DMS114 treated with DMSO at 0.1 percent for 48 hours (cell line): ENCODE data around the gene FANCD2.
"Not testable (repeated sequence)": the region's sequence is repeated elsewhere in the genome, so short reads cannot be mapped to it uniquely, and the experiment has no call there.

Experiments
- DNase-seq: peaks from one replicate; lab custom pipeline; 2025; ENCODE audit not compliant: unreplicated experiment; lab: John Stamatoyannopoulos, UW

The FANCD2 gene

DNA sequence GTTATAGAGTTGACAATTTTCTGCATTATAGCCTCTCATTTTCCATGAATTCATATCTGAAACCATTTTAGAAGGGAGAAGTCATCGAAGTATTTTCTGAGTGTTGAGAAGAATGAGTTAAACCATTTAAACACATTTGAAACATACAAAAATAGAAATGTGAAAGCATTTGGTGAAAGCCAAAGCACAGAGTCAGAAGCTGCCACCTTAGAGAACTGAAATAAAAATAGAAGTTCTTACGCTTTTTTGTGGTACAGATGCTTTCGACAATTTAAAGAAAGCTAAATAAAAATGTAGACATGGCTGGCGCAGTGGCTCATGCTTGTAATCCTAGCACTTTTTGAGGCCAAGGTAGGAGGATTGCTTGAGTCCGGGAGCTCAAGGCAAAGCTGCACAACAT lies 72.8 kb downstream of the FANCD2 start:
- no peak for DNase-seq

DNA sequence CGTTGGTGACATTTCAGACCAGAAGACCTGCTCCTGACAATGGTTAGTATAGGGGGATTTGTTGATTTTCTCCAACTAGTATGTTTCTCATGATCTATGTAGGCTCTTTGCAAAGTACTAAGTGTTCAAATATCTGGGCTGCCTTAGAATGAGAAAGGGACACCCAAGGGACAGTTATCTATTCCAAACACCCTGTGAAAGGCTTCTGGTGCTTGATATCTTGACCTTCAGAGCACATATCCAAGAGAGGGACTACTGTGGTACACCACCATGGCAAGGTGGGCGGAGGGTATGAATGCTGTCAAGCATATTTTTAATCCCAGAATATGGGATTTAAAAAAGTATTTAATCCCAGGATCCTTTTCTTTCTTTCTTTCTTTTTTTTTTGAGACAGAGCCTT lies 80.7 kb downstream of the FANCD2 start:
- DNase-seq: no peak

DNA sequence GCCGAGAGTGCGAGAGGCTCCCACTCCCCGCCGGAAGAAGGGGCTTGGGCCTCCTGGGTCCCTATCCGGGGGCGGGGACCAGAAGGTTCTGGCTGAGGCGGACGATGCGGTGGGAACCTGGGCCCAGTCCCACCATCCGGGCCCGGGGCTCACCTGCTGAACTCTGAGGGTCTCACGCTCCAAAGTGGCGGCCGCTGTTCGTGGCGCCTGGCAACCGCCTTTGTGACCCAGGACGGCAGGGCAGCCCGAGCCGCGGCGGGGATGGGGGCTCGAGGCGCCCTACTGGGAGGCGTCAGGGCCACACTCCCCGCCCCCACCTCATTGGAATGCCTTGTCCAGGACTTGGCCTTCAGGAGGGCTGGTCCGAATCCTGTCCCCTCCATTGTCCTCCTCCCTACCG lies 81.9 kb downstream of the FANCD2 start, which contains the start of gene FANCD2OS:
FANCD2OS (minus strand) TSS at position 165 of the 400 bp plus-strand sequence. CDS start 3,481 bp downstream, outside the sequence.
- DNase-seq: no peak

DNA sequence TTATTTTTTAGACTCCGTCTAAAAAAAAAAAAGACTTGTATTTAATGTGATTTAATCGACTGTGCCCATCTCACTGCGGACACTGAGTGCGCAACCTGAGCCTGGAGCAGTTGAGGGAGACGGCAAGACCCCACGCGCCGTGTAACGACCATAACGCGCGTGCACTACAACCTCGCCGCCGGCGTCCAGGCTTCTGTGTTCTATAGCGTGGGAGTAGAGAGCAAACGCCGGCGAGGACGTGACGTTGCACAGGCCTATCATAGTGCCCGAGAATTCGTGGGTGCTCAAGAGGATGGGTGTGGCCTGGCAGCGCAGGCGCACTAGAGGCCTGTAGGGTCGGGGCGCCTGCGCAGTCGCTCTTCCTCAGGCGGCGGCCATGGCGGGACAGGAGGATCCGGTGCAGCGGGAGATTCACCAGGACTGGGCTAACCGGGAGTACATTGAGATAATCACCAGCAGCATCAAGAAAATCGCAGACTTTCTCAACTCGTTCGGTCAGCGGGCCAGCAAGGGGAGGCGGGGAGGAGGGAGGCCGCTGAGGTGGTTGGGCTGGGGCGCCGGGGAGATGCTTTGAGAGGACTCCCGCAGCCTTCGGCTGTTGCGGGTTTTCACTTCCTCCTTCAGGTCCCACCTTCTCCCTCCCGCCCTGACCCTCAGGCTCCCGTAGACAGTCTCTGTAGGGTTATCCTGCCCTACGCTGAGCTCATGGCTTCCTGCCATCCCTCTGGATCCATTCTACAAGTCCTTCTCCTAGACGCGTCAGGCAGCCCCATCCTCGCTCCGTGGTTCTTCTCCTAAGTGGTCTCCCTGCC lies 89.3 kb downstream of the FANCD2 start, which contains the start of gene BRK1:
BRK1 (plus strand) TSS at position 350 of the 812 bp plus-strand sequence; CDS start at position 377, 27 bp downstream.
- DNase-seq: peak; percentile 93

DNA sequence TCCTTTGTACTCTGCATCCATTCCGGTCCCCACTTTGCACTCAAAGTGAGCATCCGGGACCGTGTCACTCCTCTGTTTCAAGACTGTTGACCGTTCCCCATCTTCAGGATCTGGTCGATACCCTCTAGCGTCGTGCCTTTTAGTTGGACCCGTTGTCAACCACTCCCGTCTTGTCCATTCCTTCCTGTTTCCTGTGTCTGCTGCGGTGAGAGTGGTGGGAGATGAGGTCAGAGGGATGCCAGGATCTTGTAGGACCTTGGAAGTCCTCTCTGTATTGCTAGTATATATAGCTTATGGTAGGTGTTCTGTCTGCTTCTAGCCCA lies 89.9 kb downstream of the FANCD2 start:
- no peak for DNase-seq

DNA sequence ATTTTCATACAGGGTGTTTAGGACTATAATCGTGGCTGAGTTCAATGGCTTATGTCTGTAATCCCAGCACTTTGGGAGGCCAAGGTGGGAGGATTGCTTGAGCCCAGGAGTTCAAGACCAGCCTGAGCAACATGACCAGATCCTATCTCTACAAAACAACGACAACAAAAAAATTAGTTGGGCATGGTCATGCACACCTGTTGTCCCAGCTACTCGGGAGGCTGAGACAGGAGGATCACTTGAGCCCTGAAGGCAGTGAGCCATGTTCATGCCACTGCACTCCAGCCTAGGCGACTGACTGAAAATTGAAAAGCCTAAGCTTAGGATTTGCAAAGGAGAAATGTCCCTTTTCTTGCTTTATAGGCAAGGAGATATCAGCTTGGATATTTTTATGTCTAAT lies 90.7 kb downstream of the FANCD2 start:
- DNase-seq: no peak

DNA sequence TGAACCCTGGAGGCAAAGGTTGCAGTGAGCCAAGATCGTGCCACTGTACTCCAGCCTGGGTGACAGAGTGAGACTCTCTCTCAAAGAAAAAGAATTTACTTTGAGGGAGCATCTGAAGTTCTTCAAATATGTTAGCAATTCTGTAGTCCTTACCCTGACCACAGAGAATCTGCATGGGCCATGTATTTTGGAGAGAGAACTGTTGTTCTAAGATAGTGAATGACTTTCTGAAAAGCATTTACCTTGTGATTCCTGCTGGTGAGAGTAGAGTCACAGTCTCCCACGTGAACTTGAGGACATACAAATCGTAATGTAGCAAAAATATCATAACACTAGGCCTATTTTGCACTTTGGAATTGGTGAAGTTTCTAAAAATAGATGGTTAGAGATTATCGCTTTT lies 93.1 kb downstream of the FANCD2 start:
- no peak for DNase-seq

DNA sequence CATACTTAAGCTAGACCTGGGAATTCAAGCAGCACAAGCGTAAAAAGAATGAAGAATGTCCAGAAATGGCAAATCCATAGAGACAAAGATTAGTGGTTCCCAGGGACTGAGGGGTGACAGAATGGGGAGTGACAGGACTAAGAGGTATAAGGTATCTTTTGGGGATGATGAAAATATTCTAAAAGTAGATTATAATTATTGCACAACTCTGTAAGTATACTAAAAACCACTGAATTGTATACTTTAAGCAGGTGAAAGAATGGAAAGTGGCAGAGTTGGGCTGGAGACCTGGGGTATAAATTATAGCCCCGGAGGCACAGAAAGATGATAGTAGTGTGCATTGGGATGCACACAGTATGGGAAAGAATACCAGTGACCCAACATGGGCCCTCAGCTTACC lies 94.8 kb downstream of the FANCD2 start:
- DNase-seq: no peak

DNA sequence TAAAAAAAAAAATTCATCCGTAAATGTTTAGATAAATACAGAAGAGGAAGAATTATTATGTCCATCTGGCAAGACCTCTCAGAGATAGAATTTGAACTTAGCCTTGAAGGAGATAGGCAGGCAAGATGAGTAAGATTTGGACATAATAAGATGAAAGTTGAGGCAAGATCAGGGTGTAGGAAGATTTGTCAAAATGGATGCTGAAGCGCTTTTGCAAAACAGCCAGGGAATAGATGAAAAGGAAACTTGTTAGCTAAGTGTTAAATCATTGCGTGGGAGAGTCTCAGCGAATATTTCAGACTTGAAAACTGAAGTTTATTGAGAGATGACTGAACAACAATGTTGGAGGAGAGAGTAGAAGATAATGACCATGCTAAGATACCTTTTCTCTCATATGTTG lies 96.5 kb downstream of the FANCD2 start:
- DNase-seq: no peak

DNA sequence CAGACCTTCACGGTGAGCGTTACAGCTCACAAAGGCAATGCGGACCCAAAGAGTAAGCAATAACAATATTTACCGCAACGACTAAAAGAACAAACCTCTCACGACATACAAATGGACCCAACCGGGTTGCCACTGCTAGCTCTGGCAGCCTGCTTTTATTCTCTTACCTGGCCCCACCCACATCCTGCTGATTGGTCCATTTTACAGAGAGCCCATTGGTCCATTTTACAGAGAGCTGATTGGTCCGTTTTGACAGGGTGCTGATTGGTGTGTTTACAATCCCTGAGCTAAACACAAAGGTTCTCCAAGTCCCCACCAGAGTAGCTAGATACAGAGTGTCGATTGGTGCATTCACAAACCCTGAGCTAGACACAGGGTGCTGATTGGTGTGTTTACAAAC lies 109.6 kb downstream of the FANCD2 start:
- DNase-seq: not testable (repeated sequence)

DNA sequence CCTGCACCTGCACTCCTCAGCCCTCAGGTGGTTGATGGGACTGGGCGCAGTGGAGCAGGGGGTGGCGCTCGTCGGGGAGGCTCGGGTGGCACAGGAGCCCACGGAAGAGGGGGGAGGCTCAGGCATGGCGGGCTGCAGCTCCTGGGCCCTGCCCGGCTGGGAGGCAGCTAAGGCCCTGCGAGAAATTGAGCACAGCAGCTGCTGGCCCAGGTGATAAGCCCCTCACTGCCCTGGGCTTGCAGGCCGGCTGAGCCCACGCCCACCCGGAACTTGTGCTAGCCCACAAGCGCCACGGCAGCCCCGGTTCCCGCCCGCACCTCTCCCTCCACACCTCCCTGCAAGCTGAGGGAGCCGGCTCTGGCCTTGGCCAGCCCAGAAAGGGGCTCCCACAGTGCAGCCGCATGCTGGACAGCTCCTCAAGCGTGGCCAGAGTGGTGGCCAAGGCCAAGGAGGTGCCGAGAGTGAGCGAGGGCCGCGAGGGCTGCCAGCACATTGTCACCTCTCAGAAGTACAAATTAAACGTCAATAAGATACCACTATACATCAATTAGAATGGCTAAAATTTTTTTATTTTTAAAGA lies 110.3 kb downstream of the FANCD2 start:
- DNase-seq: no peak

DNA sequence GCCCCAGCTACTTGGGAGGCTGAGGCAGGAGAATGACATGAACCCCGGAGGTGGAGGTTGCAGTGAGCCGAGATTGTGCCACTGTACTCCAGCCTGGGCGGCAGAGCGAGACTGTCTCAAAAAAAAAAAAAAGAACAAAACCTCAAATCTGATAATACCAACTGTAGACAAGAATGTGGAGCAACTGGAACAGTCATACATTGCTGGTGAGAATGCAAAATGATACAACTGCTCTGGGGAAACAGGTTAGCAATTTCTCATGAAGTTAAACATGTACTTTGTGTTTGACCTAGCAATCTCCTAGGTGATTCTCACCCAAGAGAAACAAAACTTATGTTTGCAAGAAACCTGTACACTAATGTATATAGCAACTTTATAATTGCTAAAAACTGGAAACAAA lies 110.9 kb downstream of the FANCD2 start:
- no peak for DNase-seq

DNA sequence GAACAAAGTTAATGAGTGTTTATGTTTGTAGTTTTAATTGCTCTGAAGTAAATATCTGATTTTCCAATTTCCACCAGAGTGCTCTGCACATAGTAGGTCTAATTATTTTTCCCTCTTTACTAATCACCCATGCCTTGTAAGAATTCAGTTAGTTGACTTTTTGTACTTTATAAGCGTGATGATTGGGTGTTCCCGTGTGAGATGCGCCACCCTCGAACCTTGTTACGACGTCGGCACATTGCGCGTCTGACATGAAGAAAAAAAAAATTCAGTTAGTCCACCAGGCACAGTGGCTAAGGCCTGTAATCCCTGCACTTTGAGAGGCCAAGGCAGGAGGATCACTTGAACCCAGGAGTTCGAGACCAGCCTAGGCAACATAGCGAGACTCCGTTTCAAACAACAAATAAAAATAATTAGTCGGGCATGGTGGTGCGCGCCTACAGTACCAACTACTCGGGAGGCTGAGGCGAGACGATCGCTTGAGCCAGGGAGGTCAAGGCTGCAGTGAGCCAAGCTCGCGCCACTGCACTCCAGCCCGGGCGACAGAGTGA lies 114.8 kb downstream of the FANCD2 start:
- DNase-seq: no peak

DNA sequence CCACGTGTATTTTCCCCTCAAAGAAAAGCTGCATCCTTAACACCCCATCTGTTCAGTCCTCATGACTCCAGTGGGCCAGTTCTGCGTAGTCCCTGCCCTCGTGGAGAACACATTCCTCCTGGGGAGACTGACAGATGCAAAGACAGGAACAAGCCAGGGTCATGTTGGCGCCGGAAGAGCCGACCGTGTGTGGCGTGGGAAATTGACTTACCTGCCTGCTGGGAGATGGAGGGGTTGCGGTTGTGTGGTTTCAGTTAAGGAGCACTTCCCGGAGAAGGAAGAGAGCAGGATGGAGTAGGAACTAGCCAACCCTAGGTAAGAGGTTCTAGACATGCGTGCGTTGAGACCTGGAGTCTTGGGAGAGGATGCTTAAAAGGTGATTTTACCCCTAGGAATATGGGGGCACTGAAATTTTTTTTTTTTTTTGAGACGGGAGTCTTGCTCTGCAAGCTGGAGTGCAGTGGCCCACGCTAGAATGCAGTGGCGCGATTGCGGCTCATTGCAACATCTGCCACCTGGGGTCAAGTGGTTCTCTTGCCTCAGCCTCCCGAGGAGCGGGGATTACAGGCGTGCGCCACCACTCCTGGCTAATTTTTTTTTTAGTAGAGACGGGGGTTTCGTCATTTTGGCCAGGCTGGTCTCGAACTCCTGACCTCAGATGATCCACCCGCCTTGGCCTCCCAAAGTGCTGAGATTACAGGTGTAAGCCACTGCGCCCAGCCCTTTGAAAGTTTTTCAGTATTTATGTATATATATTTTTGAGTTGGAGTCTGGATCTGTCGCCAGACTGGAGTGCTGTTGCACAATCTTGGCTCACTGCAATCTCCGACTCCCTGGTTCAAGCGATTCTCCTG lies 116.7 kb downstream of the FANCD2 start:
- DNase-seq: no peak

DNA sequence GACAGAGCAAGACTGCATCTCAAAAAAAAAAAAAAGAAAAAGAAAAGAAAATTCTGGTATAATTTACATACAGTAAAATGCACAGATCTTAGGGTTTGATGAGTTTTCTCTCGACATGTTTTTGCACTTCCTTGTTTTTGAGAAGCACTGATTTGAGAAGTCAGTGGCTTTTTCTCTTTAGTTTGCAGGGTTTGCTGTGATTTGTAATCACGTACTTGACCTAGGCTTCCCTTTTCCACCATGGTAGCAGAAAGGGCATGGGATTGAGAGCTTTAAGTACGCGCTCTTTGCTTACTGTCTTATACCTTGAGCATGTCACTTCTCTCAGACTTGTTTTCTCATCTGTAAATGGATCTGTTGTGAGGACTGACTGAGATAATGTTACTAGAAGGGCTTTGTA lies 119.4 kb downstream of the FANCD2 start:
- DNase-seq: no peak

DNA sequence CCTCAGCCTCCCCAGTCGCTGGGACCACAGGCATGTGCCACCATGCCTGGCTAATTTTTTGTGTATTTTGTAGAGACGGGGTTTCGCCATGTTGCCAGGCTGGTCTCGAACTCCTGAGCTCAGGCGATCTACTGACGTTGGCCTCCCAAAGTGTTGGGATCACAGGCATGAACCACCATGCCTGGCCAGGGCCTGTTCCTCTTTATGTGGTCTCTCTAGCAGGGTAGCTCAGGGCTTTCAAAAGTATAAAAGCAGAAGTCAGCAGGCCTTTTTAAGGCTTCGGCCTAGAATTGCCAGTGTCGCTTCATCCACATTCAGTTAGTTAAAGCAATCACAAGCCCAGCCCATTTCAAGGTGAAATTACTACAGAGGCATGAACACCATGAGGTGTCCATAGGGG lies 123.0 kb downstream of the FANCD2 start:
- no peak for DNase-seq

DNA sequence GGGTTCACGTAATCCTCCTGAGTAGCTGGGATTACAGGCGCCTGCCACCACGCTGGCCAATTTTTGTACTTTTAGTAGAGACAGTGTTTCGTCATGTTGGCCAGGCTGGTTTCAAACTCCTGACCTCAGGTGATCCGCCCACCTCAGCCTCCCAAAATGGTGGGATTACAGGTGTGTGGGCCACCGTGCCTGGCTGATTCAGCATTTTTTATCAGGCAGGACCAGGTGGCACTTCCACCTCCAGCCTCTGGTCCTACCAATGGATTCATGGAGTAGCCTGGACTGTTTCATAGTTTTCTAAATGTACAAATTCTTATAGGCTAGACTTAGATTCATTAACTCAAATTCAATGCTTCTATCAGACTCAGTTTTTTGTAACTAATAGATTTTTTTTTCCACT lies 124.8 kb downstream of the FANCD2 start:
- no peak for DNase-seq
